ENCODE measurements around the gene LMO2. TPM values are rescaled to one million over a fixed set of nuclear protein-coding genes. Genes with fewer than 3 reads are reported as not detected.

The LMO2 gene
- total RNA-seq, 1 donor from 2014 or later, result 8.5 TPM

GRCh38 chr11:33915526-33915925 lies 23.6 kb upstream of the LMO2 start:
- DNase-seq (ENCODE audit: low read depth), result no peak

- no peak for DNase-seq (ENCODE audit: low read depth)
These were observed 22.1 kb upstream of the LMO2 start for GRCh38 chr11:33913991-33914390.

GRCh38 chr11:33912405-33913361 lies 20.8 kb upstream of the LMO2 start:
- peak; percentile 76 for DNase-seq (ENCODE audit: low read depth)

GRCh38 chr11:33910958-33911339 lies 19.1 kb upstream of the LMO2 start:
- DNase-seq (ENCODE audit: low read depth), result no peak

- no peak for DNase-seq (ENCODE audit: low read depth)
These were observed 18.6 kb upstream of the LMO2 start for GRCh38 chr11:33910296-33910957.

- DNase-seq (ENCODE audit: low read depth), result no peak
These were observed 17.7 kb upstream of the LMO2 start for GRCh38 chr11:33909552-33909951.

- no peak for DNase-seq (ENCODE audit: low read depth)
These were observed 17.3 kb upstream of the LMO2 start for GRCh38 chr11:33909150-33909549.

GRCh38 chr11:33907421-33907820 lies 15.5 kb upstream of the LMO2 start:
- no peak for DNase-seq (ENCODE audit: low read depth)

GRCh38 chr11:33906484-33907186 lies 14.8 kb upstream of the LMO2 start:
- DNase-seq (ENCODE audit: low read depth), result no peak

- DNase-seq (ENCODE audit: low read depth), result no peak
These were observed 12.2 kb upstream of the LMO2 start for GRCh38 chr11:33904102-33904501.

GRCh38 chr11:33900159-33900840 lies 8.4 kb upstream of the LMO2 start:
- no peak for DNase-seq (ENCODE audit: low read depth)

- DNase-seq (ENCODE audit: low read depth), result peak; percentile 87
These were observed 7.6 kb upstream of the LMO2 start for GRCh38 chr11:33899400-33900037.

GRCh38 chr11:33898957-33899356 lies 7.1 kb upstream of the LMO2 start:
- DNase-seq (ENCODE audit: low read depth), result no peak

- DNase-seq (ENCODE audit: low read depth), result no peak
These were observed 6.0 kb upstream of the LMO2 start for GRCh38 chr11:33897761-33898375.

GRCh38 chr11:33896911-33897310 lies 5.0 kb upstream of the LMO2 start:
- DNase-seq (ENCODE audit: low read depth), result no peak

GRCh38 chr11:33895752-33896137 lies 3.9 kb upstream of the LMO2 start:
- no peak for DNase-seq (ENCODE audit: low read depth)

- DNase-seq (ENCODE audit: low read depth), result no peak
These were observed 2.5 kb upstream of the LMO2 start for GRCh38 chr11:33894398-33894746.

GRCh38 chr11:33893711-33894397 lies 2.0 kb upstream of the LMO2 start:
- DNase-seq (ENCODE audit: low read depth), result peak; percentile 13

- DNase-seq (ENCODE audit: low read depth), result peak; percentile 33
These were observed 1.2 kb upstream of the LMO2 start for GRCh38 chr11:33892906-33893594.
